ENCODE results near the gene CAB39L. TPM values are rescaled to one million over a fixed set of nuclear protein-coding genes. Genes with fewer than 3 reads are reported as not detected.

CAB39L gene
- total and polyA plus RNA-seq, 2 of the 13 experiments (the other 11 are each of a cell fraction or from before 2014, with no cell fraction given): 3.1 to 6.1 TPM

GRCh38 chr13:49464621-49465325, 20.9 kb upstream of the CAB39L start (continued):
- TF ChIP-seq MED1 (CRISPR knock-in tag; IDR thresholded peaks at IDR 0.05) (peak; percentile 68), RFXAP (CRISPR knock-in tag; IDR thresholded peaks at IDR 0.05; ENCODE audit: borderline replicate concordance) (0 out of 2 replicates have a peak, but pooled peaks have one; percentile 48), HNF4A (CRISPR knock-in tag; IDR thresholded peaks at IDR 0.05) (peak; percentile 66), ZNF878 (CRISPR knock-in tag; IDR thresholded peaks at IDR 0.05) (0 out of 2 replicates have a peak, but pooled peaks have one; percentile 39), NCOA2 (CRISPR knock-in tag; IDR thresholded peaks at IDR 0.05) (peak; percentile 85), ZNF512B (CRISPR knock-in tag; IDR thresholded peaks at IDR 0.05; ENCODE audit: borderline replicate concordance) (no peak), ARNTL (CRISPR knock-in tag; IDR thresholded peaks at IDR 0.05) (no peak), ARID3A (IDR thresholded peaks at IDR 0.05; ENCODE audit: low read depth, low read length) (peak; percentile 65), HNRNPH1 (optimal IDR thresholded peaks at IDR 0.05; ENCODE audit: low read depth, low read length) (no peak), ARID5B (CRISPR knock-in tag; IDR thresholded peaks at IDR 0.05) (peak; percentile 91), EHMT2 (IDR thresholded peaks at IDR 0.05; ENCODE audit: borderline replicate concordance, low read depth, low read length) (peak; percentile 49; the same call in 1 of the 2 replicates), ZNF121 (CRISPR knock-in tag; IDR thresholded peaks at IDR 0.05) (peak; percentile 74), ERF (CRISPR knock-in tag; IDR thresholded peaks at IDR 0.05) (peak; percentile 61), FOXJ3 (CRISPR knock-in tag; IDR thresholded peaks at IDR 0.05; ENCODE audit: borderline replicate concordance) (peak; percentile 80; the same call in 1 of the 2 replicates), HMG20A (CRISPR knock-in tag; IDR thresholded peaks at IDR 0.05; ENCODE audit: borderline replicate concordance) (peak; percentile 80; the same call in 1 of the 2 replicates)
- TF ChIP-seq, protein P1, sequence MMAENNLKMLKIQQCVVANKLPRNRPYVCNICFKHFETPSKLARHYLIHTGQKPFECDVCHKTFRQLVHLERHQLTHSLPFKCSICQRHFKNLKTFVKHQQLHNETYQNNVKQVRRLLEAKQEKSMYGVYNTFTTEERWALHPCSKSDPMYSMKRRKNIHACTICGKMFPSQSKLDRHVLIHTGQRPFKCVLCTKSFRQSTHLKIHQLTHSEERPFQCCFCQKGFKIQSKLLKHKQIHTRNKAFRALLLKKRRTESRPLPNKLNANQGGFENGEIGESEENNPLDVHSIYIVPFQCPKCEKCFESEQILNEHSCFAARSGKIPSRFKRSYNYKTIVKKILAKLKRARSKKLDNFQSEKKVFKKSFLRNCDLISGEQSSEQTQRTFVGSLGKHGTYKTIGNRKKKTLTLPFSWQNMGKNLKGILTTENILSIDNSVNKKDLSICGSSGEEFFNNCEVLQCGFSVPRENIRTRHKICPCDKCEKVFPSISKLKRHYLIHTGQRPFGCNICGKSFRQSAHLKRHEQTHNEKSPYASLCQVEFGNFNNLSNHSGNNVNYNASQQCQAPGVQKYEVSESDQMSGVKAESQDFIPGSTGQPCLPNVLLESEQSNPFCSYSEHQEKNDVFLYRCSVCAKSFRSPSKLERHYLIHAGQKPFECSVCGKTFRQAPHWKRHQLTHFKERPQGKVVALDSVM (CRISPR knock-in tag; IDR thresholded peaks at IDR 0.05): peak; percentile 88
- TF ChIP-seq, protein P2, sequence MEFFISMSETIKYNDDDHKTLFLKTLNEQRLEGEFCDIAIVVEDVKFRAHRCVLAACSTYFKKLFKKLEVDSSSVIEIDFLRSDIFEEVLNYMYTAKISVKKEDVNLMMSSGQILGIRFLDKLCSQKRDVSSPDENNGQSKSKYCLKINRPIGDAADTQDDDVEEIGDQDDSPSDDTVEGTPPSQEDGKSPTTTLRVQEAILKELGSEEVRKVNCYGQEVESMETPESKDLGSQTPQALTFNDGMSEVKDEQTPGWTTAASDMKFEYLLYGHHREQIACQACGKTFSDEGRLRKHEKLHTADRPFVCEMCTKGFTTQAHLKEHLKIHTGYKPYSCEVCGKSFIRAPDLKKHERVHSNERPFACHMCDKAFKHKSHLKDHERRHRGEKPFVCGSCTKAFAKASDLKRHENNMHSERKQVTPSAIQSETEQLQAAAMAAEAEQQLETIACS (CRISPR knock-in tag; IDR thresholded peaks at IDR 0.05): no peak

Data from HepG2 (cell line).